Effector memory CD4-positive, alpha-beta T cell (primary cell): ENCODE data around the gene UGT1A6.

Experiments used
- DNase-seq, 3 donors: peaks; one replicate each; pipeline ENCODE4 v3.0.0-alpha.2; 2020
- H3K27ac ChIP-seq: 2 replicates; pipeline ENCODE4 v1.7.0; 2013; ENCODE audit warnings: mild to moderate bottlenecking, low read length, moderate library complexity; ENCODE audit not compliant: insufficient read depth, poor library complexity, severe bottlenecking
- H3K27me3 ChIP-seq: replicated peaks from 2 replicates; pipeline ENCODE4 v1.7.0; 2013; ENCODE audit warnings: mild to moderate bottlenecking, low read length; ENCODE audit not compliant: insufficient read depth, control insufficient read depth, poor library complexity, severe bottlenecking
- H3K36me3 ChIP-seq: 2 replicates; pipeline ENCODE4 v1.7.0; 2013; ENCODE audit warnings: mild to moderate bottlenecking, low read length, moderate library complexity; ENCODE audit not compliant: control insufficient read depth, insufficient read depth
- H3K4me1 ChIP-seq: 2 replicates; pipeline ENCODE4 v1.7.0; 2013; ENCODE audit warnings: low read length, mild to moderate bottlenecking; ENCODE audit not compliant: control insufficient read depth, insufficient read depth, poor library complexity, severe bottlenecking
- H3K4me3 ChIP-seq: 2 replicates; pipeline ENCODE4 v1.7.0; 2013; ENCODE audit warnings: low read length, low read depth, mild to moderate bottlenecking; ENCODE audit not compliant: insufficient read depth, poor library complexity, severe bottlenecking
- H3K9me3 ChIP-seq: 2 replicates; pipeline ENCODE4 v1.7.0; 2013; ENCODE audit warnings: mild to moderate bottlenecking, low read length, moderate library complexity; ENCODE audit not compliant: control insufficient read depth

UGT1A6 gene

GRCh38 chr2:233816334-233816733 is 123.6 kb downstream of the UGT1A6 start:
- H3K4me1 ChIP-seq, result no peaks in the 10 kb centered on the region
- no peak for DNase-seq
- H3K27me3 ChIP-seq, result no peaks in the 10 kb centered on the region
- H3K36me3 ChIP-seq, result no peaks in the 10 kb centered on the region
- H3K27ac ChIP-seq, result no peak overlapping the region
- no peak overlapping the region for H3K4me3 ChIP-seq
- no peaks in the 10 kb centered on the region for H3K9me3 ChIP-seq

DNA sequence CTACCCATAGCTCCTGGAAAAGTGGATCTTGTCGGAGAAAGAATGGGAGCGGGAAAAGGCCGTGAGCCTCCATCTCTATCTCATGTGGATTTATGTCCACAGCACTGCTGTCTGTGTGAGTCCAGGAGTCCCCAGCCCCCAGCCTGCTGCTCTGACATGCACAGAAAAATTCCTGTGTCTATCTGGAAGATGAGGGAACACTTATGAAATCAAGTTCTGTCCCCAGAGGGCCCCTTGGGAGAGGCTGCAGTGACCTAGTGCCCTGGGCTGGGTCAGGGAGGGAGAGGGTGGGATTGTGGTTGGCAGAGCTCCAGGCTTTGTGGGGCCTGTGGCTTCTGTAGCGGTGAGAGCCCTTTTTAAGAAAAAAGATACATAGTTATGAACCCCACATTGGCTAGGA is 124.1 kb downstream of the UGT1A6 start:
- no peak overlapping the region for H3K27ac ChIP-seq
- no peaks in the 10 kb centered on the region for H3K9me3 ChIP-seq
- H3K27me3 ChIP-seq, result no peaks in the 10 kb centered on the region
- DNase-seq, result no peak
- no peaks in the 10 kb centered on the region for H3K4me1 ChIP-seq
- H3K36me3 ChIP-seq, result no peaks in the 10 kb centered on the region
- H3K4me3 ChIP-seq, result no peak overlapping the region

- H3K4me1 ChIP-seq, result no peaks in the 10 kb centered on the region
- H3K36me3 ChIP-seq, result no peaks in the 10 kb centered on the region
- H3K27ac ChIP-seq, result no peak overlapping the region
- no peaks in the 10 kb centered on the region for H3K27me3 ChIP-seq
- no peak for DNase-seq
- no peaks in the 10 kb centered on the region for H3K9me3 ChIP-seq
- H3K4me3 ChIP-seq, result no peak overlapping the region
Measured at GRCh38 chr2:233817361-233817911, 124.7 kb downstream of the UGT1A6 start.

- no peaks in the 10 kb centered on the region for H3K4me1 ChIP-seq
- no peaks in the 10 kb centered on the region for H3K9me3 ChIP-seq
- no peak for DNase-seq
- no peak overlapping the region for H3K4me3 ChIP-seq
- H3K27me3 ChIP-seq, result no peaks in the 10 kb centered on the region
- H3K27ac ChIP-seq, result no peak overlapping the region
- no peaks in the 10 kb centered on the region for H3K36me3 ChIP-seq
Measured at GRCh38 chr2:233817995-233818638, 125.4 kb downstream of the UGT1A6 start.

DNA sequence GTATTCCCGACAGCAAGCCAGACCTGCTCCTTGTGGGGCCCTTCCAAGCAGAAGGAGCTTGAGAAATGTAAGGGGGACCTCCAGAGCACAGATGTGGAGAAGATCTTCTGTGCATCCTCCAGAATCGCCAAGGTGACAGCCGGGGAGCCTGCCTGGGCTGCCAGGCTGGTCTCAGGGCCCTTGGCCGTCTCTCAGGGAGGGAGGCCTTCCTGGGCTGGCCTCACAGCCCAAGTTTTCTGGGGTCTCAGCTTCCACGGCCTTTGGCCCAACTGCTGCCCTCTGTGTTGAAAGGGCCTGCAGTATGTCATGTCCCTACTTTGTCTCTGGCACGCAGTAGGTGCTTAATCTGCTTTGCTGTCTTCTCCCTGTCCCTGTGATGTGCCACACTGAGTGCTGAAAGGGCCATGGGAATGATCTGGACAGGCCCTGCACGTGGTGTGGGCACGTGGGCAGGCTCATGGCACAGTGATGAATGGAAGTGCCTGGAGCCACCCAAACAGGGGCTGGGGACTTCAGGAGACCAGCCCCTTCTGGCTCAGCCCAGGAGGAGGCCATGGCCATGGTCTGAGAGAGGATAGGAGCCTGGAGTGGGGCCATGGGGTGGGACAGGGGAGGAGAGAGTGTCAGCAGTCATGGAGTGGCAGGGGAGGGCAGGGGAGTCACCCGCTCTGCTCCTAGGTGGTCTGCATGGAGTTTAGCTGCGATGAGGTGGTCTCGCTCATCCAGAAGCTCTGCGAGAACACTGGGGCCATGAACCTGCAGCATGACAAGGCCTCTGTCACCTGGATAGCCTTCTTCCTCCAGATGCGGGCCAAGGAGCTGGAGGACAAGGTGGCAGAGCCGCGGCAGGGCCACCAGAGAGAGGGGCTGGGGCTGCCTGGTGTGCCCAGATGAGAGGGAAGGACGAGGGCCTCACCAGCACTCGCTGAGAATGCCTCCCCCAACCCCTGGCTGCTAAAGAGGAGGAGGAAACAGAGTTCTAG is 126.2 kb downstream of the UGT1A6 start:
- Histone ChIP-seq H3K4me1 (no peaks in the 10 kb centered on the region), H3K36me3 (no peaks in the 10 kb centered on the region), H3K9me3 (no peaks in the 10 kb centered on the region), H3K27ac (no peak overlapping the region), H3K4me3 (no peak overlapping the region), H3K27me3 (no peaks in the 10 kb centered on the region)
- DNase-seq, result no peak

GRCh38 chr2:233819884-233820773 is 127.4 kb downstream of the UGT1A6 start:
- no peak overlapping the region for H3K27ac ChIP-seq
- no peak overlapping the region for H3K4me3 ChIP-seq
- H3K9me3 ChIP-seq, result no peaks in the 10 kb centered on the region
- H3K4me1 ChIP-seq, result no peaks in the 10 kb centered on the region
- no peak for DNase-seq
- no peaks in the 10 kb centered on the region for H3K36me3 ChIP-seq
- no peaks in the 10 kb centered on the region for H3K27me3 ChIP-seq

- no peak overlapping the region for H3K27ac ChIP-seq
- no peak overlapping the region for H3K4me3 ChIP-seq
- no peaks in the 10 kb centered on the region for H3K9me3 ChIP-seq
- H3K36me3 ChIP-seq, result no peaks in the 10 kb centered on the region
- no peak for DNase-seq
- no peaks in the 10 kb centered on the region for H3K27me3 ChIP-seq
- no peaks in the 10 kb centered on the region for H3K4me1 ChIP-seq
Measured at GRCh38 chr2:233820774-233821105, 128.1 kb downstream of the UGT1A6 start.

- no peak overlapping the region for H3K27ac ChIP-seq
- H3K27me3 ChIP-seq, result no peaks in the 10 kb centered on the region
- no peaks in the 10 kb centered on the region for H3K36me3 ChIP-seq
- H3K9me3 ChIP-seq, result no peaks in the 10 kb centered on the region
- no peaks in the 10 kb centered on the region for H3K4me1 ChIP-seq
- no peak for DNase-seq
- H3K4me3 ChIP-seq, result no peak overlapping the region
Measured at GRCh38 chr2:233821196-233821595, 128.5 kb downstream of the UGT1A6 start.

GRCh38 chr2:233821709-233822100 is 129.0 kb downstream of the UGT1A6 start:
- H3K4me1 ChIP-seq, result no peaks in the 10 kb centered on the region
- no peaks in the 10 kb centered on the region for H3K9me3 ChIP-seq
- no peak overlapping the region for H3K27ac ChIP-seq
- H3K36me3 ChIP-seq, result no peaks in the 10 kb centered on the region
- no peaks in the 10 kb centered on the region for H3K27me3 ChIP-seq
- DNase-seq, result no peak
- H3K4me3 ChIP-seq, result no peak overlapping the region
